IPS DF 19.7 (cell line): ENCODE data around the gene TLE6.
"Not testable (repeated sequence)": the region's sequence is repeated elsewhere in the genome, so short reads cannot be mapped to it uniquely, and the experiment has no call there.

ENCODE experiments used
- DNase-seq: peaks from one replicate; pipeline ENCODE4 v3.0.0-alpha.2; 2013; ENCODE audit warnings: low read depth, low spot score

Gene TLE6

DNA sequence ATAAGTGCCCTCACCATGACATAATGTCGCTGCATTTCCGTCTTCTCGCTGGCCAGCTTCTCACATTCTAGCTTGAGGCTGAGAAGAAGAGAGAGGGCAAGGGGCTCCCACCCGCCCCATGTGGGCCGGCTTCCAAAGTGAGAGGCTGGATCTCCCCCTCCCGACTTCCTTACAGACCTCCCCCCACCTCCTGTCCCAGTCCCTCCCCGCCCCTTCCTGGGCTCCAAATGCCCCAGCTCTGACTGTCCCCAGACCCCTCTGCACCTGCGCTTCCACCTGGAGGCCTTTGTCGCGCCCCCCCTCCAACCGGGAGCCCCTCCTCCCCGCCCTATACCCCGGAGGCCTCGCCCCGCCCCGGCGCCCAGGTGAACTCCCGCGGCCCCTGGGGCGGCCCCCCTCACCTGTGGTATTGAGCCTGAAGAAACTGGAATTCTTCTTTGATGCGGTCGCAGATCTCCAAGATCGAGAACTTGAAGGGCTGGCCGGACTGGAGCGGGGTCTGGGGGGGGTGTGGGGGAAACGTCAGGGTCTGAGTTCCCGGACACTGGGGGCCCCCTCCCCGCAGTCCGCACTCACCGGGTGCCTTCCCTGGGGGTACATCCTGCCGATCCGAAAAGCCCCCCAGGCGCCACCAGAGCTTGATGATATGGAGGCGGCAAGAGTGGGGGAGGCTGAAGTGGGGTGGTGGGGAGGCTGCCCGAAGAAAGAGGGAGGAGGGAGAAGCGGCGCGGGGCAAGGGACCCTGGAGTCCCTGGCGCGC, 51.1 kb downstream of the TLE6 start:
- DNase-seq = no peak

DNA sequence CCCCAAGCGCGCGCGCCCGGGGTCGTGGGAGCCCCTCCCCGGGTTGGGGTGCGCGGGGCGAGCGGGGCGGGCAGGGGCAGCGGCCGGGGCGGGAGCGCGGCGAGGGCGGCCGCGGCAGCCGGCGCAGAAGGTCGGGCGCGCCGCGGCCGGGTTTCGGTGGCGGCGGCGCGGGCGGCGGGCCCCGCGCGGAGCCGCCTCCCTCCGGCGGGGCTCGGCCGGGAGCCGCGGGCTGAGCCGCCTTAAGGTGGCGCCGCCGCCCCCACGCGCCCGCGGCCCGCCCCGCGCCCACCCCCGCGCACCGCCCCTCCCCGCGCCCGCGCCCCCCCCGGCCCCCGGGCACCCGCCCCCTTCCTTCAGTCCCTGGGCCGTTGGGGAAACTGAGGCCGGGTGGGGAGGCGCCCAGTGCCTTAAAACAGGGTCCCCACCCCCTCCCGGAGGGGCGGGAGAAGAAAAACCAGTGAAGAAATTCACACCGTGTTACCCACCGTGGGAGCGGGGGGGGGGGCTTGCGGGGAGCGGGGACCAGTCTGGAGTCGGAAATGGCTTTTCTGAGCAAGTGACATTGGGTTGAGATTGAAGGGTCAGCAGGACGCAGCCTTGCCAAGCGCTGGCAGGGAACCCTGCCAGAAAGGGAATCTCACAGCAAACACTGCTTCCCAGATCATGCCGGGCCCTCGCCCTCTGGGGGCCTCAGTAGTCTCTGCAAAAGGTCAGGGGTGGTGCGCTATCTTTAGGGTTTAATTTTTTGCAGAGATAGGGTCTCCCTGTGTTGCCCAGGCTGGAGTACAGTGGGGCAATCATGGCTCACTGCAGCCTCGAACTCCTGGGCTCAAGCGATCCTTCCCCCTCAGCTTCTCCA, 51.9 kb downstream of the TLE6 start, which contains the start of gene TLE2:
Gene TLE2 (minus strand): TSS at position 216 of the 859 bp plus-strand sequence. CDS start 376 bp downstream, outside the sequence.
- DNase-seq = no peak

DNA sequence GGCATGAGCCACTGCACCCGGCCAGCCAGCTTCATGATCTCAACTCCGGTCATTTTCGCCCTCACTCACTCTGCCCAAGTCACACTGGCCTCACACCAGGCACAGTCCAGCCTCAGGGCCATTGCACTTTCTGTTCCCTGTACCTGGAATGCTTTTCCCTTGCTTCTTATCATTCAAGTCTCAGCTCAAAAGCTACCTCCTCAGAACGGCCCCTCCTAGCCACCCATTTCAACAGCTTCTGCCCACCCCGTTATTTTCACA, 54.2 kb downstream of the TLE6 start:
- no peak for DNase-seq

DNA sequence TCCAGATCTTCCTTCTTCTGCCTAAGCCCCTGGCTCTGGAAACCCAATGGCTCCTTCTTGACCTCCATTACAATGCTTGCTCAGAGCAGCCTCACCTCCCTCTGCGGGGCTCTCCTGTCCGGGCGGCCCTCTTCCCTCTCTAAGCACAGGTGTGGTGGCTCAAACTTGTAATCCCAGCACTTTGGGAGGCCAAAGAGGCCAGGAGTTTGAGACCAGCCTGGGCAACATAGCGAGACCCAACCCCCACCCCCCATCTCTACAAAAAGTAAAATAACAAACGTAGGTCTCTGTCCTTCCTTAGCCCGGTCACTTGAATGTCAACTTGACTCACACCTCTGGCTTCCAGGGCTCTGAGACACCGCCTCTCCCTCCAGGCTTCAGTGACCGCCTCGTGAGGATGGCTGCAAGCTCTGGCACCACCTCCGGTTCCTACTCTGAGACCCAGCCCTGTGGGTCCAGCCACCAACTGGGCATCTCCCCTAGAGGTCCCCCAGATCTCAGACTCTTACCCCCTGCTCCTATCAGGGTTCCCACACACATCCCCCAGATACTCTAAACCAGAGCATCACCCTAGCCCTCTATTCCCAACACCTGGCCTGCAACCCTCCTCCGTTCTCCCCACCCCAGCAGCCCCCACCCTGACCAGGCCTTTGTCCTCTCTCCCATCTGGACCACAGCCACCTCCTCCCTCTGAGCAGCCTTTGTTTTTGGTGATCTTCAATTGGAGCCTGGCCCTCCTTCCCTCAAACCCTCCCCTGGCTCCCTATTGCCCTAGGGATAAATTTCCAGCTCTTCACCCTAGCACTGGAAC, 56.4 kb downstream of the TLE6 start:
- DNase-seq = no peak

DNA sequence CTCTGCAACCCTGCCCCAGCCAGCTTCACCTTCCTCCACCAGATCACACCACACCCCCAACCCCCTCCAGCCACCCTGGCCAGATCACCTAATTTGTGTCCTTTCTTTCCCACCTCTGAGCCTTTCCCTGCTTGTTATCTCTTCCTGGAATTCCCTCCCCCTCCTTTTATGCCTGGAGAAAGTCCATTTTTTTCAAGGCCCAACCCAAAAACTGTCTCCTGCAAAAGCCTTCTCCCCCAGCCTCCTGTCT, 57.0 kb downstream of the TLE6 start:
- DNase-seq = no peak

DNA sequence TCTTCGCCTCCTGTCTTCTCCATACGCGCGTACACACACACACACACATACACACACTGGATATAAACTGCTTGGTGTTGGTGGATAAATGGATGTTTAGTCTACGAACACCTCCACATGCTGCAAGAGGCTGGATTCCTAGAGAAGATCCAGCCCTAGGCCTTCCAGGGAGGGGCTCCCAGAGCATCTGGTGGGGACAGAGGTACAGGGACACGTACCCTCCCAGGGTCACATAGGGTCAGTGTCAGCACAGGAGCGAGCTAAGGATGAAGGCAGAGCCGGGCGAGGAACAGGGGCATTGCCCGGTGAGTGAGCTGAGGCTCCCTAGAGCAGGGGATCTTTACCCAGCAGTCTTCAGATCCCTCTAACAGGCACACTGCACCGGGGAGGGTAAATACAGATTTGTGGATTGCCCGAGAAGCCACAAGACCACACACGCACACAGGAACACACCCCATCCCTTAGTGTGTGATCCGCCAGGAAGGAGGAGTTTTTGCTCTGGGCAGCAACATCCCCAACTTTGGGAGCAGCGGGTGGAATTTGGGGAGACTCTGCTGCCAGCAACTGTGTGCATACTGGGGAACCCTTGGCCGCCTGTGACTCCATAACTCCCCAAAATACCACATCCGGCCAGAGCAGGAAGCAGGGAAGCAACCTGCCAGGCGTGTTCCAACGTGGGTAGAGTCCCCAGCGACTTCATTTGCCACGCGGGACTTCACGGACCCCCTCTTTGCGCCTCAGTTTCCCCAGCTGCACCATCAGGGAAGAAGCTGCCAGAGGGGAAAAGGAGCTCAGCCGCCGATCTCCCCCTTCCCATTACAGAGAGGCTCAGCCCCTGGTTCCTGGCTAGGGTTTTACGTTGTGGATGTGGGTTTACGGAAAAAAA, 57.5 kb downstream of the TLE6 start:
- DNase-seq = no peak

DNA sequence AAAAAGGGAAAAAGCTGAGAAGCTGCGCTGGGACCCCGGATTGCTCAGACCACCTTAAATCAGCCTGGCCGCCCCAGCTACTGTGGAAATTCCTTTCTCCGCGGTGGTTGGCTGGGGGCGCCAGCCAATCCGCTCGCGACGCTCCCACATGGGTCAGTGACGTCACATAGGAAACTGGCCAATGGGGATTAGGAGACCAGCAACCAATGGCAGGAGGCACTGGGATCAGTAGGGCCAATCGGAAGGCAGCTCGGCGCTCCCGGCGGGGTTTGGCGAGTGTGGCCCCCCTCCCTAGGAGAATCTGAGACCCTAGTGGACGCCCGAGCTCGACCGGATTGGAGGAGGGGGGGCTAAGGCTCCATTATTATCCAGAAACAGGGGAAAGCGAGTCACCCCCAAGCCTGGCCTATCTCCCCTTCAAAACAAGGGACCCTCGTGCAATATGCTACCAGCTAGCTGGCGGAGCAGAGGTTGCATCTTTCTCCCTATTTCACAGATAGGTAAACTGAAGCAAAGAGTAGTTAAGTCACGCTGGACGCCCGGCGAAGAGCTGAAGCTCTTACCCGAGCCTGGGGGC, 58.3 kb downstream of the TLE6 start:
- peak; percentile 98 for DNase-seq

DNA sequence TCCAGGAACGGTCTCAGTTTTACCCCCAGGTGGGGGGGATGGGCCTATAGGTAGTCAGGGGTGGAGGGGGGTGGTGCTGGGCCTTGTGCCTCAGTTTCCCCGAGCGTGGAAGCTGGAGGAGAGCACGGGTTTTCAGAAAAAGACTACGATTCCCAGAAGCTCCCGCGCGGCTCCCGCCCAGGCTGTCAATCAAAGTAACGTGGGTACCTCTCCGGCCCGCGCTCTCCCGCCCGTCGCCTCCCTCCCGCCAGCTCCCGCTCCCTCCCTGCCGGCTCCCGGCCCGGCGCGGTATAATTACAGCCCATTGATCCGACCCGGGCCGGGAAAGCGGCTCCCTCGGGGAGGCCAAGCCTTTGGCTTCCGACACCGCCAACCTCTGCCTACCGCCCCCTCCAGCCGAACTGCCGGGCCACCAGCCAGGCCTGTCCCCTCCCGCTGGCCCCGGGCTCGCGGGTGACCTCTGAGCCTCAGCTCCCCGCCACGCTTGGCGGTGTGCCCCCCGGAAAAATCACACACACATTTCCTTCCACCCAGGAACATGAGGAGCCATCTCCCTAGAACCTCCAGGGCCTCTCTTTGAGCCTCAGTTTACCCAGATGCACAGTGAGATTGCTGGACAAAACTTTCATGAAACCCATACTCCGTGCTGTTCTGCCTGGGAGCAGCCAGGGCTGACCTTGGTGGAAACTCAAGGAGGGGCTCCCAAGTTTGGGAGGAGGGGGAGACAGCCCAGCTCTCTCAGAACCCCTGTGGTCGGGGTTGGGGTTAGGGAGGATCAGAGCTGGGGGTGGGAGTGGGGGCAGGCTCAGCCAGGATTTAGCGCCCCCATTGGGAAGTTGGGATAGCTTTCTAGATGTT, 59.0 kb downstream of the TLE6 start:
- no peak for DNase-seq

DNA sequence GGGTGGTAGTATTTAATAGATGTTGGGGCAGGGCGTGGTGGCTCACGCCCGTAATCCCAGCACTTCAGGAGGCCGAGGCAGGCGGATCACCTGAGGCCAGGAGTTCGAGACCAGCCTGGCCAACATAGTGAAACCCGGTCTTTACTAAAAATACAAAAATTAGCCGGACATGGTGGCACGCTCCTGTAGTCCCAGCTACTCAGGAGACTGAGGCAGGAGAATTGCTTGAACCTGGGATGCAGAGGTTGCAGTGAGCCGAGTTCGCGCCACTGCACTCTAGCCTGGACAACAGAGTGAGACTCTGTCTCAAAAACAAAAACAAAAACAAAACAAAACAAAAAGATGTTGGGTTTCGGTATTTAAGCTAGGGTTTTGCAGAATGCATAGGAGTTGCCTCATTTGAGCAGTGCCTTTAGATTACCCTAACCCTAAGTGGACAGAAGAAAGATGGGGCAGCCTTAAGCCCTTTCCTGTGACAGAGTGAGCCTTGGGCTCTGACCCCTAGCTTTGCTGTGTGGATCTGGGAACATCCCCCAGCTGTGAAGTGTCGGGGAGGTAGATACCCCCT, 59.7 kb downstream of the TLE6 start:
- DNase-seq = not testable (repeated sequence)

DNA sequence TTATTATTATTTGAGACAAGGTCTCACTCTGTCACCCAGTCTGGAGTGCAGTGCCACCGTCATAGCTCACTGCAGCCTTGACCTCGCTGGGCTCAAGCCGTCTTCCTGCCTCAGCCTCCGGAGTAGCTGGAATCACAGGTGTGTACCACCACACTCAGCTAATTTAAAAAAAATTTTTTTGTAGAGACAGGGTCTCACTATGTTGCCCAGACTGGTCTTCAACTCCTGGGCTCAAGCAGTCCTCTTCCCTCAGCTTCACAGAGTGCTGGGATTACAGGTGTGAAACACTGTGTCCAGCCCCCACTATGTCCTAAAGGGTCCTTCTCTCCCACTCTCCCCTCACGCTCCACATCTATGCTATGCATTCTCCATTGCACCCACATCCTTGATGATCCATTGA, 60.9 kb downstream of the TLE6 start:
- no peak for DNase-seq

DNA sequence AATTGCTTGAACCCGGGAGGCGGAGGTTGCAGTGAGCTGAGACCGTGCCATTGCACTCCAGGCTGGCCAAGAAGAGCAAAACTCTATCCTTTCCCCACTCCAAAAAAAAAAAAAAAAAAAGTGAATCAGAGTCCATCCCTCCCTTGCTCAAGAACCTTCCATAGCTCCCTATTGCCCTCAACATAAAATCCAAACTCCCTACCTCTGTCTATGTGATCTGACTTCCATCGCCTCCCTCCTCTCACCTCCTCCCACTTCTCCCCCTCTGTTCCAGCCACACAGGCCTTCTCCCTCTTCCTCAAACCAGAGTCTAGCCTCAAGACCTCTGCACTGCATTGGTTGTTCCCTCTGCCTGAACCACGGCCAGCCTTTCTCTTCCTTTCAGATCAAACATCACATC, 61.8 kb downstream of the TLE6 start:
- DNase-seq = no peak

DNA sequence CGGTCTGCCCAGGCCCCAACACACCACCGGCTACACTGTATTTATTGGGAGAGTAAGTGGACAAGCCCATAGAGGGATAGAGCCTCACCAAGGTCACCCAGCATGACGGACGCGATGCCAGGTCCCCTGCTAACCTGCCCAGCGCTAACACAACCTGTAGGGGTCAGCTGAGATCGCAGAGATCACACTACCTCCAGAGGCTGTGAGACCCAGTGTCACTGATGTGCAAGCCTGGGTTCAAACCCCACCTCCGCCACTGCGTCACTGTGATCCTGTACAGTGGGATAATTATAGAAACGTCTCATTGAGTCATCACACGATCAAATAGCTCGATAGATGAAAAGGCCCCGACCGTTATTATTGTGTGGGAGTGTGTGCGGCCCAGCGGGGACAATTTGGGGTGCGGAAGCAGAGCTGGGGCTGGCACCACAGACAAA, 62.3 kb downstream of the TLE6 start:
- no peak for DNase-seq

DNA sequence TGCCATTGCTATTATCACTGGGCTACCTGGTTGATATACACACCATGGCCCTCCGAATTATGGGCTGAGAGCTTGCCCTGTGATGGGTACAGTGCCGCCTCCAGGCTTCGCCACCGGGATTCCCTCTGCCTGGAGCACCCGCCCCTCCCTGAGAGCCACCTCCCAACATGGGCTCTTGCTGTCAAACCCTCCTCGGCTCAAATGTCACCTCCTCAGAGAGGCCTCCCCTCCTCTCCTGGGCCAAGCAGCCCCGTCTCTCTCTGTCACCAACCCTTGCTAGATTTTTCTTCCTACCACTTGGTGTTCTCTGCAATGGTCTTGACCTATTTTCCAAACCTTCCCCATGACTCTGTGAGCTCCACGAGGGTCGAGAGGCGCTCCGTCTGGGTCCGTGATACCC, 64.0 kb downstream of the TLE6 start:
- DNase-seq = no peak

DNA sequence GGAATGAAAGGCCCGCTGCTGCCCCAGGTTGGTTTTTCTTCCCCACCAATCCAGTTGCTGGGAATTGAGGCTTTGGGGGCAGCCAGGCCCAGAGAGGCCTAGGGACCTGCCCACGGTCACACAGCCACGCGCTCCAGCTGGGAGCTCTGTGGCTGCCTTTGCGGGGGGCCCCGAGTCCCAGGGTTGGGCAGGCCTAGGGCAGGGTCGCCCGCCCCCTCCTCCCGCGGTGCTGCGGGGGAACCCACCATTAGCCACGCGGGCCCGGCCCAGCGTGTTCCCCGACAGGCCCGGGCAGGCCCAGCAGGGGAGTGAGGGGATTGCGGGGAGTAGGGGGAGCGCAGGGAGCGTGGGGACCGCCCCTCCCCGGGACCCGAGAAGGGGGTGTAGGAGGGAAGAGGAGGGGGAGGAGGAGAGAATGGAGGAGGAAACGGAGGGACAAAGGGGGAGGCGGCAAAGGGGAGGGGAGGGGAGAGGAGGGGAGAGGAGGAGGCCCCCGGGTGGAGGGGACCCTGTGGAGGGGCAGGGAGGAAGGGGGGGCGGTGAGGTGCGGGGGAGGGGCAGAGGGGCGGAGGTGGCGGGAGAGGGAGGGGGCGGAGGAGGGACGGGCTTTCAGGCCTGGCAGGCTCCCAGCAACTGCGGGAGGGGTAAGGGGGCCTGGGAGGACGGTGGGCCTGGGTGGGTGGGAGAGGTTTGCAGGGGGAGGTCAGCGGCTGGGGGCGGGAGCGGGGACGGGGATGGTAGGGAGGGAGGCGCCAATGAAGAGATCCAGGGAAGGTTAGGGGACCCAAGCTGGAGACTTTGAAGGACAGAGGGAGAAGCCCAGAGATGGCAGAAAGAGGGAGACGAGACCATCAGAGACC, 64.6 kb downstream of the TLE6 start:
- DNase-seq = no peak

DNA sequence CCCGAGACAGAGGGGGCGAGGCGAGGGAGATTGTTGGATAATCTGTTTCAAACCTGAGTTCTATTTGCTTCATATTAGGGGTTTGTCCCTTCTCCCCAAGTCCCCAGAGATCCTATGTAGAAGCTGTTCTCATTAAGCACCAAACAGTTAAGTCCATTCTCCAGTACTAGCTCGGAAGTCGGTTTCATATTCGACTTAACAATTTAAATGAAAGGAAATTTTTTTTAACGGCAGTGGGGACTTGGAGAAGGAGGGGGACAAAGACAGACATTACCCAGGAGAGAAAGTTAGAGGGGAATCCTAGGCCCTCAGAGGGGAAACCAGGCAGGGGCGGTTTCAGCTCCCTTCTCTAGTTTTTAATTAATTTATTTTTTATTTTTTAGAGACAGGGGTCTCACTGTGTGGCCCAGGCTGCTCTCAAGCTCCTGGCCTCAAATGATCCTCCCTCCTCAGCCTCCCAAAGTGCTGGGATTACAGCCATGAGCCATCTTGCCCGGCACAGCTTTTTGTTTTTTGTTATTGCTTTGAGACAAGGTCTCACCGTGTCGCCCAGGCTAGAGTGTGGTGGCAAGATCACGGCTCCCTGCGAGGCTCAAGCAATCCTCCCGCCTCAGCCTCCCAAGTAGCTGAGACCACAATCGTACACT, 65.4 kb downstream of the TLE6 start:
- no peak for DNase-seq
